H1 (cell line): ENCODE measurements around the gene CRADD. TPM values are rescaled to one million over a fixed set of nuclear protein-coding genes. Genes with fewer than 3 reads are reported as not detected.

ENCODE experiments used
- CTCF ChIA-PET: fragments of 300-600 bp; sonication (Branson Sonifier 250); formaldehyde crosslinking; loops from one replicate; lab custom pipeline; 2021; ENCODE audit not compliant: partially characterized antibody; lab: Charles Lee
- POLR2A ChIA-PET: fragments of 300-600 bp; sonication (Branson Sonifier 250); formaldehyde crosslinking; loops from one replicate; lab custom pipeline; 2021; ENCODE audit warnings: inconsistent platforms; ENCODE audit not compliant: partially characterized antibody; lab: Charles Lee
- DNase-seq, 2 experiments: peaks; one replicate each; pipeline versions ENCODE4 v3.0.0 to v3.0.0-alpha.2; 2010 to 2022; ENCODE audit warnings: low spot score in 2 of 2, low read depth in 1 of 2, mixed read lengths in 1 of 2
- FAIRE-seq: peaks from 2 replicates; lab custom pipeline; 2011; peaks lifted over from hg19 to GRCh38; lab: Jason Lieb, UNC
- H2AFZ ChIP-seq: 2 replicates; pipeline ENCODE4 v1.8.1; 2012; ENCODE audit warnings: low read length, inconsistent platforms
- H2AK5ac ChIP-seq: 2 replicates; pipeline ENCODE4 v1.6.1; 2013; ENCODE audit warnings: low read depth, low read length
- H2BK120ac ChIP-seq: replicated peaks from 2 replicates; pipeline ENCODE3; 2013; ENCODE audit warnings: low read depth, low read length, inconsistent platforms
- H2BK12ac ChIP-seq: 2 replicates; pipeline ENCODE4 v1.6.1; 2013; ENCODE audit warnings: low read depth, low read length
- H2BK15ac ChIP-seq: 2 replicates; pipeline ENCODE4 v1.6.1; 2013; ENCODE audit warnings: low read length
- H2BK20ac ChIP-seq: 2 replicates; pipeline ENCODE4 v1.6.1; 2013; ENCODE audit warnings: low read length
- H2BK5ac ChIP-seq: 2 replicates; pipeline ENCODE4 v1.6.1; 2013; ENCODE audit warnings: low read depth, low read length
- H3K14ac ChIP-seq: 2 replicates; pipeline ENCODE4 v1.6.1; 2013; ENCODE audit warnings: inconsistent platforms; ENCODE audit not compliant: insufficient read length
- H3K18ac ChIP-seq: 2 replicates; pipeline ENCODE4 v1.6.1; 2013; ENCODE audit warnings: low read length; ENCODE audit errors: extremely low read depth
- H3K23ac ChIP-seq: 2 replicates; pipeline ENCODE4 v1.6.1; 2013; ENCODE audit warnings: inconsistent platforms; ENCODE audit not compliant: insufficient read length
- H3K23me2 ChIP-seq: 2 replicates; pipeline ENCODE4 v1.6.1; 2013; ENCODE audit warnings: low read depth, low read length
- H3K27ac ChIP-seq: 2 replicates; pipeline ENCODE4 v1.6.1; 2011; ENCODE audit warnings: low read depth, low read length, inconsistent platforms
- H3K27me3 ChIP-seq, 4 experiments: replicated peaks in 1 of 4; 1 replicate in 1 of 4; 2 replicates in 3 of 4; pipeline versions ENCODE4 v1.6.1 to v1.8.1; 2011 to 2013; ENCODE audit warnings: low read length in 3 of 4, mild to moderate bottlenecking in 3 of 4, inconsistent platforms in 2 of 4, mixed read lengths in 2 of 4, moderate library complexity in 1 of 4; ENCODE audit not compliant: control insufficient read depth in 3 of 4, insufficient read depth in 3 of 4; ENCODE audit errors: extremely low read depth in 1 of 4
- H3K36me3 ChIP-seq, 4 experiments: 2 replicates each; pipeline versions ENCODE4 v1.6.1 to v1.8.1; 2011 to 2013; ENCODE audit warnings: mild to moderate bottlenecking in 4 of 4, low read length in 3 of 4, moderate library complexity in 2 of 4, control low read depth in 1 of 4, inconsistent platforms in 1 of 4; ENCODE audit not compliant: insufficient read depth in 4 of 4, control insufficient read depth in 2 of 4
- H3K4ac ChIP-seq: replicated peaks from 2 replicates; pipeline ENCODE3; 2013; ENCODE audit warnings: low read length, low read depth, mixed read lengths, inconsistent platforms; ENCODE audit not compliant: insufficient read length
- H3K4me1 ChIP-seq, 4 experiments: replicated peaks in 1 of 4; 1 replicate in 1 of 4; 2 replicates in 3 of 4; pipeline versions ENCODE4 v1.6.1 to v1.8.1; 2011 to 2013; ENCODE audit warnings: low read length in 3 of 4, inconsistent platforms in 2 of 4, mixed read lengths in 1 of 4; ENCODE audit not compliant: insufficient read depth in 4 of 4, control insufficient read depth in 3 of 4
- H3K4me2 ChIP-seq, 2 experiments: 2 replicates each; pipeline versions ENCODE4 v1.6.1 to v1.8.1; 2011 to 2013; ENCODE audit warnings: low read depth in 2 of 2, low read length in 2 of 2, control low read depth in 1 of 2, inconsistent platforms in 1 of 2, mild to moderate bottlenecking in 1 of 2; ENCODE audit not compliant: insufficient read depth in 1 of 2
- H3K4me3 ChIP-seq, 4 experiments: fragments of 200-600, 300-600 bp in 1 of 4; sonication (generic), shearing (Covaris generic), sonication (Bioruptor Twin) in 1 of 4; 2 replicates each; pipeline versions ENCODE4 v1.5.1 to v1.8.1; 2011 to 2016; ENCODE audit warnings: low read length in 4 of 4, low read depth in 3 of 4, control low read depth in 2 of 4, inconsistent platforms in 2 of 4, mild to moderate bottlenecking in 2 of 4, mixed read lengths in 1 of 4, moderate library complexity in 1 of 4; ENCODE audit not compliant: insufficient read depth in 2 of 4; ENCODE audit errors: extremely low read depth in 1 of 4
- H3K56ac ChIP-seq: replicated peaks from 2 replicates; pipeline ENCODE3; 2013; ENCODE audit warnings: low read depth, mild to moderate bottlenecking, mixed read lengths, low read length, inconsistent platforms; ENCODE audit not compliant: insufficient read length
- H3K79me1 ChIP-seq: 2 replicates; pipeline ENCODE4 v1.6.1; 2013; ENCODE audit warnings: low read depth, low read length, control low read depth
- H3K79me2 ChIP-seq, 2 experiments: 2 replicates each; pipeline versions ENCODE4 v1.6.1 to v1.8.1; 2012 to 2013; ENCODE audit warnings: low read length in 2 of 2, mild to moderate bottlenecking in 2 of 2, inconsistent platforms in 1 of 2; ENCODE audit not compliant: insufficient read depth in 2 of 2, control insufficient read depth in 1 of 2
- H3K9ac ChIP-seq, 4 experiments: replicated peaks in 1 of 4; 1 replicate in 1 of 4; 2 replicates in 3 of 4; pipeline versions ENCODE4 v1.6.1 to v1.8.1; 2011 to 2013; ENCODE audit warnings: low read depth in 3 of 4, low read length in 3 of 4, control low read depth in 2 of 4, mild to moderate bottlenecking in 2 of 4, moderate library complexity in 2 of 4, inconsistent platforms in 1 of 4; ENCODE audit errors: extremely low read depth in 1 of 4
- H3K9me3 ChIP-seq, 2 experiments: 2 replicates each; pipeline versions ENCODE4 v1.6.1 to v1.8.1; 2012 to 2013; ENCODE audit warnings: mild to moderate bottlenecking in 2 of 2, moderate library complexity in 2 of 2, control low read depth in 1 of 2, inconsistent platforms in 1 of 2, low read depth in 1 of 2, low read length in 1 of 2, mixed read lengths in 1 of 2; ENCODE audit not compliant: insufficient read depth in 2 of 2
- H4K20me1 ChIP-seq, 2 experiments: replicated peaks in 1 of 2; 2 replicates each; pipeline versions ENCODE3 to v1.8.1; 2011 to 2013; ENCODE audit warnings: inconsistent platforms in 2 of 2, low read length in 2 of 2, mild to moderate bottlenecking in 1 of 2; ENCODE audit not compliant: insufficient read depth in 2 of 2, control insufficient read depth in 1 of 2
- H4K5ac ChIP-seq: 2 replicates; pipeline ENCODE4 v1.6.1; 2013; ENCODE audit warnings: low read length, low read depth, mixed read lengths, inconsistent platforms; ENCODE audit not compliant: insufficient read length
- H4K8ac ChIP-seq: 2 replicates; pipeline ENCODE4 v1.8.0; 2013; ENCODE audit warnings: mild to moderate bottlenecking, moderate library complexity, low read length, inconsistent platforms; ENCODE audit not compliant: insufficient read depth; ENCODE audit errors: extremely low read depth
- H4K91ac ChIP-seq: replicated peaks from 2 replicates; pipeline ENCODE3; 2013; ENCODE audit warnings: low read length, mixed read lengths, inconsistent platforms; ENCODE audit not compliant: insufficient read length
- CTCF ChIP-seq, 3 experiments: IDR thresholded peaks; 1 replicate in 2 of 3; 2 replicates in 1 of 3; pipeline versions ENCODE4 v1.5.1 to v1.6.1; 2011; ENCODE audit warnings: low read length in 3 of 3, mild to moderate bottlenecking in 3 of 3, inconsistent platforms in 2 of 3, low read depth in 1 of 3, moderate library complexity in 1 of 3; ENCODE audit not compliant: insufficient read depth in 1 of 3; ENCODE audit errors: control extremely low read depth in 1 of 3
- JUN ChIP-seq: IDR thresholded peaks from 2 replicates; pipeline ENCODE4 v1.6.1; 2011; ENCODE audit warnings: low read depth, mild to moderate bottlenecking, improper control_type of control experiment, low read length
- KDM1A ChIP-seq: fragments of 200-600, 300-600 bp; sonication (generic); IDR thresholded peaks from 2 replicates; pipeline ENCODE4 v1.7.1; 2016; ENCODE audit warnings: mild to moderate bottlenecking, low read length, borderline replicate concordance
- MAFK ChIP-seq: IDR thresholded peaks from 2 replicates; pipeline ENCODE4 v1.6.1; 2012; ENCODE audit warnings: low read depth, mild to moderate bottlenecking, improper control_type of control experiment, low read length
- SUZ12 ChIP-seq: fragments of 200-600 bp; sonication (generic); IDR thresholded peaks from 2 replicates; pipeline ENCODE4 v1.6.1; 2012; ENCODE audit warnings: mild to moderate bottlenecking, inconsistent platforms, low read length, moderate library complexity, mixed read lengths
- TAF1 ChIP-seq: IDR thresholded peaks from 2 replicates; pipeline ENCODE4 v1.6.1; 2011; ENCODE audit warnings: mild to moderate bottlenecking, low read depth, low read length
- YY1 ChIP-seq: IDR thresholded peaks from 2 replicates; pipeline ENCODE4 v1.6.1; 2011; ENCODE audit warnings: low read depth, mild to moderate bottlenecking, low read length
- WGBS, 2 experiments: shearing (Covaris generic) in 1 of 2; methylation state at CpG; one replicate each; pipeline versions ENCODE4 v1.1.6 to v1.1.7; 2013 to 2015; ENCODE audit warnings: low lambda C conversion rate in 2 of 2, mixed read lengths in 2 of 2, inconsistent platforms in 1 of 2, low coverage in 1 of 2, missing lambda C conversion rate in 1 of 2; ENCODE audit not compliant: insufficient replicate concordance in 2 of 2, insufficient coverage in 1 of 2, insufficient read length in 1 of 2; ENCODE audit errors: extremely low coverage in 1 of 2, missing lambda C conversion rate in 1 of 2; 5-methylcytosine and 5-hydroxymethylcytosine counted together
- polyA plus RNA-seq, 7 experiments: library from polyadenylated mRNA; depleted of rRNA in 3 of 7; stranded (reverse) in 5 of 7; unstranded in 2 of 7; fragments of >200 nt in 5 of 7; fragments of 200-250 nt in 2 of 7; gene quantifications; 1 replicate in 5 of 7; 2 replicates in 1 of 7; 4 replicates in 1 of 7; pipeline versions ENCODE4 v1.2.1 to v1.2.3, GENCODE V29; 2011 to 2013; ENCODE audit warnings: missing spikeins in 2 of 7, mixed read lengths in 2 of 7
- total RNA-seq: library from RNA; stranded (reverse); fragmentation: NEBNext Ultra II Directional; extraction: Animal tissue kit (Norgen Biotek cat#: 25700); gene quantifications from 2 replicates; pipeline ENCODE4 v1.2.1, GENCODE V29; 2021

Gene CRADD
- total and polyA plus RNA-seq, 2 of the 8 experiments (the other 6 are each of a cell fraction or from before 2014, with no cell fraction given) = 8.1 to 15.4 TPM

- no peaks in the 10 kb centered on the region for H3K23me2 ChIP-seq
- peaks cover 0 to 11% (median 3%) of the 10 kb centered on the region in 4 experiments; a peak in 2 of 7 replicates for H3K4me1 ChIP-seq
- no peak overlapping the region for H2BK12ac ChIP-seq
- H3K14ac ChIP-seq = no peak overlapping the region
- TF ChIP-seq CTCF (IDR thresholded peaks at IDR 0.05; ENCODE audit: control extremely low read depth in 1 of 3, insufficient read depth in 1 of 3, low read depth in 1 of 3, low read length in 3 of 3) = no peak
- no peak for TF ChIP-seq TAF1
- no peak for TF ChIP-seq JUN
- TF ChIP-seq MAFK = no peak
- no peak for TF ChIP-seq SUZ12
- no peak for TF ChIP-seq KDM1A
- no peak for TF ChIP-seq YY1
- H3K36me3 ChIP-seq = no peaks in the 10 kb centered on the region
- no peaks in the 10 kb centered on the region for H3K79me2 ChIP-seq
- H2AK5ac ChIP-seq = no peak overlapping the region
- FAIRE-seq = no peak
- no peak overlapping the region for H2BK120ac ChIP-seq
- H3K9me3 ChIP-seq = no peaks in the 10 kb centered on the region
- no peaks in the 10 kb centered on the region for H4K20me1 ChIP-seq
- H3K18ac ChIP-seq = no peak overlapping the region
- no peaks in the 10 kb centered on the region for H3K27me3 ChIP-seq
- POLR2A ChIA-PET = no interaction called here
- H2BK15ac ChIP-seq = 0 out of 2 replicates have a peak overlapping the region, but pooled peaks have one; percentile 6
- H2BK5ac ChIP-seq = no peak overlapping the region
- H4K5ac ChIP-seq = no peak overlapping the region
- no peak overlapping the region for H3K4me2 ChIP-seq
- H4K8ac ChIP-seq = no peak overlapping the region
- DNase-seq = no peak
- H3K23ac ChIP-seq = no peak overlapping the region
- H3K9ac ChIP-seq = no peak overlapping the region
- H3K27ac ChIP-seq = no peak overlapping the region
- H2BK20ac ChIP-seq = no peak overlapping the region
- 91% methylated on average over 3 of the region's 3 CpGs; no CpG with 5 or more reads in 1 of the 2 experiments for WGBS, 2 experiments
- no peak overlapping the region for H4K91ac ChIP-seq
- no peak overlapping the region for H2AFZ ChIP-seq
- no peak overlapping the region for H3K4me3 ChIP-seq
- H3K79me1 ChIP-seq = no peaks in the 10 kb centered on the region
- CTCF ChIA-PET = interaction anchor here (1.4 kb wide), 1 partner anchor 219 kb away, joined by 3 read pairs; no protein-coding TSS in a partner anchor
- no peak overlapping the region for H3K4ac ChIP-seq
- no peak overlapping the region for H3K56ac ChIP-seq
Observed at GRCh38 chr12:93788853-93789252, 111.7 kb downstream of the CRADD start.
